H9 (cell line): Measurements from ENCODE around the gene COPZ2. TPM values are rescaled to one million over a fixed set of nuclear protein-coding genes. Genes with fewer than 3 reads are reported as not detected.
A peak's percentile ranks its signal among the peaks of the same experiment; 100 is the strongest.

ENCODE experiments used
- DNase-seq: peaks from one replicate; pipeline ENCODE4 v3.0.0-alpha.2; 2017
- H2AFZ ChIP-seq: one replicate; pipeline ENCODE4 v1.6.1; 2013; ENCODE audit warnings: mild to moderate bottlenecking, low read length, control low read depth, moderate library complexity
- H2AK5ac ChIP-seq: 2 replicates; pipeline ENCODE4 v1.6.1; 2013; ENCODE audit warnings: low read length, control low read depth, mixed read lengths; ENCODE audit not compliant: insufficient read length
- H2BK120ac ChIP-seq: one replicate; pipeline ENCODE4 v1.6.1; 2013; ENCODE audit warnings: low read depth, mild to moderate bottlenecking, low read length, control low read depth, inconsistent platforms; ENCODE audit not compliant: poor library complexity, severe bottlenecking
- H2BK12ac ChIP-seq: 2 replicates; pipeline ENCODE4 v1.6.1; 2013; ENCODE audit warnings: low read length, control low read depth, mixed read lengths, low read depth; ENCODE audit not compliant: insufficient read length
- H2BK15ac ChIP-seq: 2 replicates; pipeline ENCODE4 v1.6.1; 2013; ENCODE audit warnings: low read depth, low read length, control low read depth
- H2BK20ac ChIP-seq: one replicate; pipeline ENCODE4 v1.6.1; 2013; ENCODE audit warnings: low read depth, mild to moderate bottlenecking, low read length, control low read depth, inconsistent platforms; ENCODE audit not compliant: poor library complexity, severe bottlenecking
- H2BK5ac ChIP-seq: 2 replicates; pipeline ENCODE4 v1.6.1; 2013; ENCODE audit warnings: low read length, control low read depth, mixed read lengths; ENCODE audit not compliant: insufficient read length
- H3K14ac ChIP-seq: 2 replicates; pipeline ENCODE4 v1.6.1; 2013; ENCODE audit warnings: low read length, control low read depth; ENCODE audit not compliant: insufficient read depth
- H3K18ac ChIP-seq: 2 replicates; pipeline ENCODE4 v1.6.1; 2013; ENCODE audit warnings: low read depth, mild to moderate bottlenecking, mixed read lengths, low read length, control low read depth; ENCODE audit not compliant: insufficient read length
- H3K23ac ChIP-seq: 2 replicates; pipeline ENCODE4 v1.6.1; 2013; ENCODE audit warnings: low read length, control low read depth, mixed read lengths, low read depth; ENCODE audit not compliant: insufficient read length
- H3K23me2 ChIP-seq: 2 replicates; pipeline ENCODE4 v1.6.1; 2013; ENCODE audit warnings: low read depth, mild to moderate bottlenecking, mixed read lengths, low read length, control low read depth; ENCODE audit not compliant: insufficient read length, poor library complexity, severe bottlenecking
- H3K27ac ChIP-seq: 2 replicates; pipeline ENCODE4 v1.5.1; 2013; ENCODE audit warnings: low read length, control low read depth, mixed read lengths, low read depth; ENCODE audit not compliant: insufficient read length
- H3K27me3 ChIP-seq: 2 replicates; pipeline ENCODE4 v1.6.1; 2013; ENCODE audit warnings: low read length, control low read depth, inconsistent platforms; ENCODE audit not compliant: insufficient read depth
- H3K4ac ChIP-seq: 2 replicates; pipeline ENCODE4 v1.6.1; 2013; ENCODE audit warnings: low read depth, mild to moderate bottlenecking, control low read depth, inconsistent platforms, low read length, moderate library complexity
- H3K4me1 ChIP-seq: 2 replicates; pipeline ENCODE4 v1.6.1; 2013; ENCODE audit warnings: low read length, control low read depth, inconsistent platforms; ENCODE audit not compliant: insufficient read depth
- H3K4me2 ChIP-seq: 2 replicates; pipeline ENCODE4 v1.6.1; 2013; ENCODE audit warnings: low read length, control low read depth, mixed read lengths; ENCODE audit not compliant: insufficient read length, insufficient read depth
- H3K56ac ChIP-seq: 2 replicates; pipeline ENCODE4 v1.6.1; 2013; ENCODE audit warnings: low read depth, mild to moderate bottlenecking, mixed read lengths, low read length, control low read depth; ENCODE audit not compliant: insufficient read length
- H3K79me1 ChIP-seq: 2 replicates; pipeline ENCODE4 v1.6.1; 2013; ENCODE audit warnings: low read depth, mild to moderate bottlenecking, moderate library complexity, low read length, control low read depth, inconsistent platforms; ENCODE audit not compliant: insufficient read depth, poor library complexity, severe bottlenecking
- H3K79me2 ChIP-seq: 2 replicates; pipeline ENCODE4 v1.6.1; 2013; ENCODE audit warnings: low read length, control low read depth, inconsistent platforms; ENCODE audit not compliant: insufficient read depth
- H3K9ac ChIP-seq: 2 replicates; pipeline ENCODE4 v1.6.1; 2013; ENCODE audit warnings: low read length, control low read depth, mixed read lengths; ENCODE audit not compliant: insufficient read length; ENCODE audit errors: extremely low read depth
- H3K9me3 ChIP-seq: one replicate; pipeline ENCODE4 v1.6.1; 2013; ENCODE audit warnings: low read depth, low read length, inconsistent platforms; ENCODE audit not compliant: control insufficient read depth
- H3T11ph ChIP-seq: one replicate; pipeline ENCODE4 v1.6.1; 2013; ENCODE audit warnings: mild to moderate bottlenecking, low read length, control low read depth, inconsistent platforms
- H4K20me1 ChIP-seq: one replicate; pipeline ENCODE4 v1.6.1; 2013; ENCODE audit not compliant: control insufficient read depth, insufficient read length, insufficient read depth
- H4K5ac ChIP-seq: 2 replicates; pipeline ENCODE4 v1.6.1; 2013; ENCODE audit warnings: low read depth, mild to moderate bottlenecking, mixed read lengths, low read length, control low read depth; ENCODE audit not compliant: insufficient read length
- H4K8ac ChIP-seq: replicated peaks from 2 replicates; pipeline ENCODE4 v1.6.1; 2013; ENCODE audit warnings: low read length, control low read depth, mixed read lengths, low read depth; ENCODE audit not compliant: insufficient read length
- H4K91ac ChIP-seq: 2 replicates; pipeline ENCODE4 v1.6.1; 2013; ENCODE audit warnings: low read depth, mild to moderate bottlenecking, moderate library complexity, mixed read lengths, low read length, control low read depth; ENCODE audit not compliant: insufficient read length
- H3K27ac Mint-ChIP-seq, 3 experiments: 2 replicates in 2 of 3; 3 replicates in 1 of 3; pipeline ENCODE4 v1.8.0; 2020 to 2021; ENCODE audit warnings: mixed read lengths in 3 of 3, mild to moderate bottlenecking in 1 of 3, moderate library complexity in 1 of 3
- H3K27me3 Mint-ChIP-seq: 2 replicates; pipeline ENCODE4 v1.8.0; 2021; ENCODE audit warnings: low read depth, mild to moderate bottlenecking, moderate library complexity, mixed read lengths
- H3K36me3 Mint-ChIP-seq, 3 experiments: 2 replicates in 2 of 3; 3 replicates in 1 of 3; pipeline ENCODE4 v1.8.0; 2020 to 2021; ENCODE audit warnings: low read depth in 3 of 3, mixed read lengths in 3 of 3; ENCODE audit not compliant: insufficient read depth in 1 of 3
- H3K4me1 Mint-ChIP-seq, 2 experiments: 2 replicates each; pipeline ENCODE4 v1.8.0; 2020; ENCODE audit warnings: mixed read lengths in 2 of 2
- H3K4me3 Mint-ChIP-seq, 2 experiments: 2 replicates in 1 of 2; 3 replicates in 1 of 2; pipeline ENCODE4 v1.8.0; 2020 to 2021; ENCODE audit warnings: mild to moderate bottlenecking in 2 of 2, mixed read lengths in 2 of 2, moderate library complexity in 1 of 2
- H3K9me3 Mint-ChIP-seq, 2 experiments: 2 replicates in 1 of 2; 3 replicates in 1 of 2; pipeline ENCODE4 v1.8.0; 2020; ENCODE audit warnings: mild to moderate bottlenecking in 2 of 2, mixed read lengths in 2 of 2, moderate library complexity in 1 of 2
- CTCF ChIP-seq: fragments of 200-600 bp; sonication (generic); conservative IDR thresholded peaks from 3 replicates; pipeline ENCODE4 v1.8.0; 2021; ENCODE audit warnings: antibody characterized with exemption, mild to moderate bottlenecking
- WGBS: extraction: QIAGEN DNeasy Blood & Tissue Kit; methylation state at CpG from one replicate; pipeline ENCODE4 v1.1.7; 2013; ENCODE audit warnings: missing lambda C conversion rate, low lambda C conversion rate, mixed read lengths; ENCODE audit not compliant: insufficient read length; ENCODE audit errors: extremely low coverage; 5-methylcytosine and 5-hydroxymethylcytosine counted together
- total RNA-seq: library from RNA; stranded (reverse); gene quantifications from 2 replicates; pipeline ENCODE4 v1.2.1, GENCODE V29; 2021

Gene COPZ2
- total RNA-seq, 1 experiment from 2014 or later: 0.68 TPM

GRCh38 chr17:48038687-48039086, 1.1 kb upstream of the COPZ2 start:
- Histone ChIP-seq H3K9me3 (no peaks in the 10 kb centered on the region), H3K79me1 (no peaks in the 10 kb centered on the region), H2AFZ (no peak overlapping the region), H4K5ac (no peak overlapping the region), H4K20me1 (no peaks in the 10 kb centered on the region), H2BK120ac (no peak overlapping the region), H3K18ac (no peak overlapping the region), H3K79me2 (no peaks in the 10 kb centered on the region), H3K23ac (no peak overlapping the region), H3K4me2 (no peak overlapping the region), H4K91ac (no peak overlapping the region), H3K14ac (no peak overlapping the region), H3K9ac (no peak overlapping the region), H4K8ac (no peak overlapping the region), H2BK5ac (no peak overlapping the region), H3K4me1 (no peaks in the 10 kb centered on the region; the same call in 1 of the 2 replicates), H2BK20ac (no peak overlapping the region), H3K27ac (no peak overlapping the region), H3T11ph (no peak overlapping the region), H3K23me2 (peaks cover 5% of the 10 kb centered on the region), H2AK5ac (no peak overlapping the region), H3K4ac (no peak overlapping the region), H3K27me3 (no peaks in the 10 kb centered on the region; the same call in 1 of the 2 replicates), H2BK15ac (no peak overlapping the region), H2BK12ac (no peak overlapping the region), H3K56ac (no peak overlapping the region)
- Mint-ChIP-seq H3K36me3 (no peaks in the 10 kb centered on the region; a peak in 1 of 7 replicates), H3K9me3 (no peaks in the 10 kb centered on the region), H3K4me3 (0 out of 5 replicates have a peak overlapping the region, but pooled peaks of 1 of the 2 experiments have one; percentile 24), H3K27me3 (peaks cover 51% of the 10 kb centered on the region), H3K27ac (no peak overlapping the region), H3K4me1 (peaks cover 5 to 9% of the 10 kb centered on the region in 2 experiments)
- no peak for DNase-seq
- no CpG with 5 or more reads among the region's 2 CpGs for WGBS
- TF ChIP-seq CTCF: no peak
